Melanocyte of skin (primary cell): ENCODE data around the gene SOX1. TPM values are rescaled to one million over a fixed set of nuclear protein-coding genes. Genes with fewer than 3 reads are reported as not detected.

ENCODE experiments used
- small RNA-seq, 2 donors: library from RNA; depleted of rRNA; stranded (forward); fragments of <200 nt; gene quantifications; one replicate each; pipeline ENCODE3, GENCODE V24; 2012
- total RNA-seq, 2 donors: library from RNA; depleted of rRNA; stranded (reverse); fragments of >200 nt; gene quantifications; 2 replicates each; pipeline ENCODE4 v1.2.3, GENCODE V29; 2012

Gene SOX1
- 1 to 10 TPM in 1 of 2 donors, under 1 TPM in 1; 0.33 to 1.7 TPM for total RNA-seq

DNA sequence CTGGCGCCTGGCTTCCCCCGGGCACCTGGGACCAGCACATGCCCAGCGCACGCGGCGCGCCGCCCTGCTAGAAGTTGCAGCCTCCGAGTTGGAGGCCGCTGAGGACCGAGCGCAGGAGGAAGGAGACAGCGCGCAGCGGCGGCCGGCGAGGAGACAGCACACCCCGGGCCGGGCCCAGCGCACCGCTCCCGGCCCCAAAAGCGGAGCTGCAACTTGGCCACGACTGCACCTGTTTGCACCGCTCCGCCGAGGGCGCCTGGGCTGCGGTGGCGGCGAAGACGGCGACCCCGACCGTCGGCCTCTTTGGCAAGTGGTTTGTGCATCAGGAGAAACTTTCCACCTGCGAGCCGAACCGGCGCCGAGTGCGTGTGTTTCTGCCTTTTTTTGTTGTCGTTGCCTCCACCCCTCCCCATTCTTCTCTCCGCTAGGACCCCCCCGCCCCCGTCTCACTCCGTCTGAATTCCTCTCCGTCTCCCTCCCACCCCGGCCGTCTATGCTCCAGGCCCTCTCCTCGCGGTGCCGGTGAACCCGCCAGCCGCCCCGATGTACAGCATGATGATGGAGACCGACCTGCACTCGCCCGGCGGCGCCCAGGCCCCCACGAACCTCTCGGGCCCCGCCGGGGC lies at the start of gene SOX1:
SOX1 (plus strand) TSS at position 34 of the 626 bp plus-strand sequence; CDS start at position 544, 510 bp downstream.

Small RNAs within 50 kb of the gene (small RNA-seq; reads per million reads assigned to genes)
- 0.35 to 1.5 reads per million in 2 donors for gene RF00287
